Measurements from ENCODE around the gene LRRC8E.

The LRRC8E gene

DNA sequence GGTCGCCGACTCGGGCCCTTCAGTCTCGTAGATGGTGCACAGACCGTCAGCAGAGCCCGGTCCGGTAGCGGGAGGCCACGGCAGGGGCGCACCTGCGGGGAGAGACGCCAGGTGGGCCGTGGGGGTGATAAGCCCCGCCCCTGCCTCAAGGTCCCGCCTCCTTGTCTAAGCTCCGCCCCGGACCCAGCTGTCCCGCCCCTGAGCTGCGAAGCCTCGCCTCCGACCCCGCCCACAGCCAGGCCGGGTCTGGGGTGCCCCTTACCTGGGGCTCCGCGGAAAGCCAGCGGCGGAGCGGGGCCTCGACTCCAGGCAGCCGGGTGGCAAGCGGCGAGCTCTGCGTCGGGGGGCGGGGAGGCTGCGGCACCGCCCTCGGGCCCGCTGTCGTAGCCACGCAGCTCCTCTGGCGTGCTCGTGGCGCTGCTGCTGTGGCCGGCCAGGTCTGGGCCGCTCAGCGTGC lies 18.8 kb upstream of the LRRC8E start:
- Histone ChIP-seq H3K4me1 (ENCODE audit: low read depth, poor library complexity, severe bottlenecking) (peaks cover 36% of the 10 kb centered on the region), H3K4me3 (IDR thresholded peaks at IDR 0.05; ENCODE audit: insufficient read depth, low read depth, low read length) (no peak overlapping the region), H4K20me1 (ENCODE audit: insufficient read depth) (no peaks in the 10 kb centered on the region), H3K36me3 (ENCODE audit: insufficient read depth) (no peaks in the 10 kb centered on the region), H3K27ac (peak overlapping the region; percentile 69; the same call in 1 of the 2 replicates), H2AFZ (ENCODE audit: low read depth) (peak overlapping the region; percentile 85), H3K4me2 (peak overlapping the region; percentile 90), H3K79me2 (ENCODE audit: insufficient read depth, low read depth) (no peaks in the 10 kb centered on the region), H3K27me3 (ENCODE audit: insufficient read depth, low read depth) (no peaks in the 10 kb centered on the region; the same call in 1 of the 2 replicates), H3K9ac (peak overlapping the region; percentile 56; the same call in 1 of the 2 replicates)
- TF ChIP-seq, protein P1, sequence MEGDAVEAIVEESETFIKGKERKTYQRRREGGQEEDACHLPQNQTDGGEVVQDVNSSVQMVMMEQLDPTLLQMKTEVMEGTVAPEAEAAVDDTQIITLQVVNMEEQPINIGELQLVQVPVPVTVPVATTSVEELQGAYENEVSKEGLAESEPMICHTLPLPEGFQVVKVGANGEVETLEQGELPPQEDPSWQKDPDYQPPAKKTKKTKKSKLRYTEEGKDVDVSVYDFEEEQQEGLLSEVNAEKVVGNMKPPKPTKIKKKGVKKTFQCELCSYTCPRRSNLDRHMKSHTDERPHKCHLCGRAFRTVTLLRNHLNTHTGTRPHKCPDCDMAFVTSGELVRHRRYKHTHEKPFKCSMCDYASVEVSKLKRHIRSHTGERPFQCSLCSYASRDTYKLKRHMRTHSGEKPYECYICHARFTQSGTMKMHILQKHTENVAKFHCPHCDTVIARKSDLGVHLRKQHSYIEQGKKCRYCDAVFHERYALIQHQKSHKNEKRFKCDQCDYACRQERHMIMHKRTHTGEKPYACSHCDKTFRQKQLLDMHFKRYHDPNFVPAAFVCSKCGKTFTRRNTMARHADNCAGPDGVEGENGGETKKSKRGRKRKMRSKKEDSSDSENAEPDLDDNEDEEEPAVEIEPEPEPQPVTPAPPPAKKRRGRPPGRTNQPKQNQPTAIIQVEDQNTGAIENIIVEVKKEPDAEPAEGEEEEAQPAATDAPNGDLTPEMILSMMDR (conservative IDR thresholded peaks at IDR 0.05; ENCODE audit: low read depth, low read length) = peak; percentile 26; the same call in 1 of the 2 replicates

DNA sequence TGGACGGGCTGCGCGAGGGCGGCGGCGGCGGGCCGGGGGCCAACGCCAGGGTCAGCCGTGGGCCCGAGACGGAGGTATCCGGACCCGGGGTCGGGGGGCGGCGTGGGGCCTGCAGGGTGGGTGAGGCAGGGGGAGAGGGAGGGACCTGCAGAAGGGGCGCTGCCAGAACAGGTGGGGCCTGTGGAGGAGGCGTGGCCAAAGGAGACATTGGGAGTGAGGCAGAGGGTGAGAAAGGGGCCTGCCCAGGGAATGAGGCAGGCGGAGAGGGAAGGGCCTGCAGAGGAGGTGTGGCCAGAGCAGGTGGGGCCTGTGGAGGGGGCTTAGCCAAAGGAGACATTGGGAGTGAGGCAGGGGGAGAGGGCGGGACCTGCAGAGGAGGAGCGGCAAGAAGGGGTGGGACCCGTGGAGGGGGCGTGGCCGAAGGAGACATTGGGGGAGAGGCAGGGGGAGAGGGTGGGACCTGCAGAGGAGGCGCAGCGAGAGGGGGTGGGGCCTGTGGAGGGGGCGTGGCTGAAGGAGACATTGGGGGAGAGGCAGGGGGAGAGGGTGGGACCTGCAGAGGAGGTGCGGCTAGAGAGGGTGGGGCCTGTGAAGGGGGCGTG lies 18.3 kb upstream of the LRRC8E start:
- H2AFZ ChIP-seq (ENCODE audit: low read depth) = peak overlapping the region; percentile 85
- TF ChIP-seq, protein P1 (conservative IDR thresholded peaks at IDR 0.05; ENCODE audit: low read depth, low read length) = no peak
- peak overlapping the region; percentile 56; the same call in 1 of the 2 replicates for H3K9ac ChIP-seq
- H3K79me2 ChIP-seq (ENCODE audit: insufficient read depth, low read depth) = no peaks in the 10 kb centered on the region
- peak overlapping the region; percentile 69; the same call in 1 of the 2 replicates for H3K27ac ChIP-seq
- peaks cover 32% of the 10 kb centered on the region for H3K4me1 ChIP-seq (ENCODE audit: low read depth, poor library complexity, severe bottlenecking)
- no peak overlapping the region for H3K4me3 ChIP-seq (IDR thresholded peaks at IDR 0.05; ENCODE audit: insufficient read depth, low read depth, low read length)
- no peaks in the 10 kb centered on the region; the same call in 1 of the 2 replicates for H3K27me3 ChIP-seq (ENCODE audit: insufficient read depth, low read depth)
- H4K20me1 ChIP-seq (ENCODE audit: insufficient read depth) = no peaks in the 10 kb centered on the region
- H3K36me3 ChIP-seq (ENCODE audit: insufficient read depth) = no peaks in the 10 kb centered on the region
- peak overlapping the region; percentile 90 for H3K4me2 ChIP-seq

DNA sequence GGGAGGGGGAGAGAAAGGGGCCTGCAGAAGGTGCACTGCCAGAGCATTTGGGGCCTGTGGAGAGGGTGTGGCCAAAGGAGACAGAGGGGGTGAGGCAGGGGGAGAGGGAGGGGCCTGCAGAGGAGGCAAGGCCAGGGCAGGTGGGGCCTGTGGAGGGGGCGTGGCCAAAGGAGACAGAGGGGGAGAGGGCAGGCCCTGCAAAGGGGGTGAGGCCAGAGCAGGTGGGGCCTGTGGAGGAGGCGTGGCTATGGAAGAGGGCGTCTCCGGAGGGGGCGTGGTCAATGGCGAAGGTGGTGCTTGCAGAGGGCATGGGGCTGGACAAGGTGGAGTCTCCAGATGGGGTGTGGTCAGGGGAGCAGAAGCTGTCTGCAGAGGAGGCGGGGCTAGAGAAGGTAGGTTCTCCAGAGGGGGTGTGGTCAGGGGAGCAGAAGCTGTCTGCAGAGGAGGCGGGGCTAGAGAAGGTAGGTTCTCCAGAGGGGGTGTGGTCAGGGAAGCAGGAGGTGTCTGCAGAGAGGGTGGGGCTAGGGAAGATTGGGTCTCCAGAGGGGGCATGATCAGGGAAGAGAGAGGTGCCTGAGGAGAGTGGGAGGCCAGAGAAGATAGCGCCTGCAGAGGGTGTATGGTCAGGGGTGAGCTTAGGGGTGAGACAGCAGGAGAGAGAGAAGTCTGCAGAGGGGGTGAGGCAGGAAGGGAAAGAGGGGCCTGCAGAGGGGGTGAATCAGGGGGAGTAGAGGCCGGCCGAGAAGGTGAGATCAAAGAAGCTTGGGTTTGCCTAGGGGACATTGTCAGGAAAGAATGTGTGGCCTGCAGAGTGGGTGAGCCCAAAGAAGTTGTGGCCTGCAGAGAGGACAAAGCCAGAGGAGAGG lies 17.5 kb upstream of the LRRC8E start:
- peak overlapping the region; percentile 61 for H2AFZ ChIP-seq (ENCODE audit: low read depth)
- no peaks in the 10 kb centered on the region for H3K79me2 ChIP-seq (ENCODE audit: insufficient read depth, low read depth)
- no peaks in the 10 kb centered on the region for H4K20me1 ChIP-seq (ENCODE audit: insufficient read depth)
- TF ChIP-seq, protein P1 (conservative IDR thresholded peaks at IDR 0.05; ENCODE audit: low read depth, low read length) = no peak
- H3K4me1 ChIP-seq (ENCODE audit: low read depth, poor library complexity, severe bottlenecking) = peaks cover 25% of the 10 kb centered on the region
- no peaks in the 10 kb centered on the region; the same call in 1 of the 2 replicates for H3K27me3 ChIP-seq (ENCODE audit: insufficient read depth, low read depth)
- H3K9ac ChIP-seq = no peak overlapping the region
- no peaks in the 10 kb centered on the region for H3K36me3 ChIP-seq (ENCODE audit: insufficient read depth)
- peak overlapping the region; percentile 41; the same call in 1 of the 2 replicates for H3K27ac ChIP-seq
- H3K4me2 ChIP-seq = peak overlapping the region; percentile 77; the same call in 1 of the 2 replicates
- H3K4me3 ChIP-seq (IDR thresholded peaks at IDR 0.05; ENCODE audit: insufficient read depth, low read depth, low read length) = no peak overlapping the region

DNA sequence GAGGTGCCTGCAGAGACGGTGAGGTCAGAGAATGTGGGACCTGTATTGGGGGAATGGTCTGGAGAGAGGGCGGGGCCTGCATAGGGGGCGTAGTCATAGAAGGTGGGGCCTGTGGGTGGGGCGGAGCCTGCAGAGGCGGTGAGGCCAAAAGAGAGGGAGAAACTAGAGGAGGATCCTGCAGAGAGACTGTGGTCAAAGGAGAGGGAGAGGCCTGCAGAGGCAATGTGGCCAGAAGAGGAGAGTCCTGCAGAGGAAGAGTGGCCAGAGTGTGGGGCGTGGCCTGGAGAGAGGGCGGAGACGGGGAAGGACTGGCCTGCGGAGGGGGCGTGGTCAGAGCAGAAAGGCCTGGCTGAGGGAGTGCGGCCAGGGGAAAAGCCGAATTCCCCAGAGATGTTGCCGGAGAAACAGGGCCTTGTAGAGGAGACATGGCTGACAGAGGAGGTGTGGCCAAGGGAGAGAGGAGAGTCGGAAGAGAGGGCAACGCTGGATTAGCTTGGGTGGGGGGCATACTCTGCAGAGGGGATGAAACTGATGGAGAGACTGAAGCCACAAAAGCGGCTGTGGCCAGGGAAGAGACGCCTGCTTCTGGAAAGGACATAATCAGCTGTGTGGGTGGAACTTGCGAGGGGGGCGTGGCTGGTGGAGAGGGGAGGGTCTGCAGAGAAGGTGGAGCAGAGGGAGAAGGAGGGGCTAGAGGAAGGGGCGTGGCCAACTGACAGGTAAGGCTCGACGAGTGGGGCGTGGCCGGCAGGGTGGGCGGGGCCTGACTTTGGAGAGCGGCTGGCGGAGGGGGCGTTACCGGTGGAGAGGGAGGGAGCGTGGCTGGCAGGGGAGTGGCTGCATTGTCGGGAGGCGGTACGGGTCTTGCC lies 16.6 kb upstream of the LRRC8E start:
- TF ChIP-seq, protein P1 (conservative IDR thresholded peaks at IDR 0.05; ENCODE audit: low read depth, low read length) = no peak
- H3K27me3 ChIP-seq (ENCODE audit: insufficient read depth, low read depth) = no peaks in the 10 kb centered on the region; the same call in 1 of the 2 replicates
- no peak overlapping the region for H3K4me3 ChIP-seq (IDR thresholded peaks at IDR 0.05; ENCODE audit: insufficient read depth, low read depth, low read length)
- H3K9ac ChIP-seq = no peak overlapping the region
- H2AFZ ChIP-seq (ENCODE audit: low read depth) = peak overlapping the region; percentile 61
- peak overlapping the region; percentile 77 for H3K4me2 ChIP-seq
- peaks cover 25% of the 10 kb centered on the region for H3K4me1 ChIP-seq (ENCODE audit: low read depth, poor library complexity, severe bottlenecking)
- no peaks in the 10 kb centered on the region for H4K20me1 ChIP-seq (ENCODE audit: insufficient read depth)
- peak overlapping the region; percentile 41; the same call in 1 of the 2 replicates for H3K27ac ChIP-seq
- no peaks in the 10 kb centered on the region for H3K79me2 ChIP-seq (ENCODE audit: insufficient read depth, low read depth)
- no peaks in the 10 kb centered on the region for H3K36me3 ChIP-seq (ENCODE audit: insufficient read depth)

All from KMS-11 (cell line).